ENCODE data around the gene ADGRL3. TPM values are rescaled to one million over a fixed set of nuclear protein-coding genes. Genes with fewer than 3 reads are reported as not detected.
"Not testable (repeated sequence)": the region's sequence is repeated elsewhere in the genome, so short reads cannot be mapped to it uniquely, and the experiment has no call there.

Gene ADGRL3
- total RNA-seq, 1 experiment from 2014 or later: 1.0 TPM

- in situ Hi-C loops (cut with HindIII; ENCODE audit: low pct_unique_long_range_greater_than_20kb, low sequenced_read_pairs): no loop called here
- no peak for DNase-seq (ENCODE audit: low read depth, low spot score)
Observed at GRCh38 chr4:61489927-61490326, 289.8 kb downstream of the ADGRL3 start.

GRCh38 chr4:61493041-61493440 lies 292.9 kb downstream of the ADGRL3 start:
- DNase-seq (ENCODE audit: low read depth, low spot score): no peak
- in situ Hi-C loops (cut with HindIII; ENCODE audit: low pct_unique_long_range_greater_than_20kb, low sequenced_read_pairs): no loop called here

- in situ Hi-C loops (cut with HindIII; ENCODE audit: low pct_unique_long_range_greater_than_20kb, low sequenced_read_pairs): no loop called here
- DNase-seq (ENCODE audit: low read depth, low spot score): no peak
Observed at GRCh38 chr4:61493470-61493869, 293.3 kb downstream of the ADGRL3 start.

- in situ Hi-C loops (cut with HindIII; ENCODE audit: low pct_unique_long_range_greater_than_20kb, low sequenced_read_pairs): no loop called here
- peak; percentile 21 for DNase-seq (ENCODE audit: low read depth, low spot score)
Observed at GRCh38 chr4:61500883-61501282, 300.8 kb downstream of the ADGRL3 start.

- in situ Hi-C loops (cut with HindIII; ENCODE audit: low pct_unique_long_range_greater_than_20kb, low sequenced_read_pairs): no loop called here
- no peak for DNase-seq (ENCODE audit: low read depth, low spot score)
Observed at GRCh38 chr4:61501812-61502211, 301.7 kb downstream of the ADGRL3 start.

- no peak for DNase-seq (ENCODE audit: low read depth, low spot score)
- in situ Hi-C loops (cut with HindIII; ENCODE audit: low pct_unique_long_range_greater_than_20kb, low sequenced_read_pairs): no loop called here
Observed at GRCh38 chr4:61505773-61506685, 305.9 kb downstream of the ADGRL3 start.

GRCh38 chr4:61507091-61507490 lies 307.0 kb downstream of the ADGRL3 start:
- peak; percentile 1 for DNase-seq (ENCODE audit: low read depth, low spot score)
- in situ Hi-C loops (cut with HindIII; ENCODE audit: low pct_unique_long_range_greater_than_20kb, low sequenced_read_pairs): no loop called here

GRCh38 chr4:61509721-61510241 lies 309.7 kb downstream of the ADGRL3 start:
- DNase-seq (ENCODE audit: low read depth, low spot score); in situ Hi-C loops (cut with HindIII; ENCODE audit: low pct_unique_long_range_greater_than_20kb, low sequenced_read_pairs): not testable (repeated sequence)

- DNase-seq (ENCODE audit: low read depth, low spot score): no peak
- in situ Hi-C loops (cut with HindIII; ENCODE audit: low pct_unique_long_range_greater_than_20kb, low sequenced_read_pairs): no loop called here
Observed at GRCh38 chr4:61511716-61512488, 311.8 kb downstream of the ADGRL3 start.

- in situ Hi-C loops (cut with HindIII; ENCODE audit: low pct_unique_long_range_greater_than_20kb, low sequenced_read_pairs): no loop called here
- DNase-seq (ENCODE audit: low read depth, low spot score): no peak
Observed at GRCh38 chr4:61514991-61515390, 314.9 kb downstream of the ADGRL3 start.

GRCh38 chr4:61517144-61517543 lies 317.0 kb downstream of the ADGRL3 start:
- in situ Hi-C loops (cut with HindIII; ENCODE audit: low pct_unique_long_range_greater_than_20kb, low sequenced_read_pairs): no loop called here

GRCh38 chr4:61520166-61520565 lies 320.0 kb downstream of the ADGRL3 start:
- DNase-seq (ENCODE audit: low read depth, low spot score): no peak
- in situ Hi-C loops (cut with HindIII; ENCODE audit: low pct_unique_long_range_greater_than_20kb, low sequenced_read_pairs): no loop called here

More at GRCh38 chr4:61517144-61517543, 317.0 kb downstream of the ADGRL3 start:
- peak; percentile 12 for DNase-seq (ENCODE audit: low read depth, low spot score)

GRCh38 chr4:61520681-61521160 lies 320.6 kb downstream of the ADGRL3 start:
- in situ Hi-C loops (cut with HindIII; ENCODE audit: low pct_unique_long_range_greater_than_20kb, low sequenced_read_pairs): no loop called here
- no peak for DNase-seq (ENCODE audit: low read depth, low spot score)

- in situ Hi-C loops (cut with HindIII; ENCODE audit: low pct_unique_long_range_greater_than_20kb, low sequenced_read_pairs): no loop called here
- no peak for DNase-seq (ENCODE audit: low read depth, low spot score)
Observed at GRCh38 chr4:61521451-61521850, 321.3 kb downstream of the ADGRL3 start.

GRCh38 chr4:61522312-61522711 lies 322.2 kb downstream of the ADGRL3 start:
- in situ Hi-C loops (cut with HindIII; ENCODE audit: low pct_unique_long_range_greater_than_20kb, low sequenced_read_pairs): no loop called here

GRCh38 chr4:61527888-61528287 lies 327.8 kb downstream of the ADGRL3 start:
- DNase-seq (ENCODE audit: low read depth, low spot score): no peak
- in situ Hi-C loops (cut with HindIII; ENCODE audit: low pct_unique_long_range_greater_than_20kb, low sequenced_read_pairs): no loop called here

More at GRCh38 chr4:61522312-61522711, 322.2 kb downstream of the ADGRL3 start:
- no peak for DNase-seq (ENCODE audit: low read depth, low spot score)

GRCh38 chr4:61528595-61528994 lies 328.5 kb downstream of the ADGRL3 start:
- in situ Hi-C loops (cut with HindIII; ENCODE audit: low pct_unique_long_range_greater_than_20kb, low sequenced_read_pairs): no loop called here

GRCh38 chr4:61531188-61531587 lies 331.1 kb downstream of the ADGRL3 start:
- in situ Hi-C loops (cut with HindIII; ENCODE audit: low pct_unique_long_range_greater_than_20kb, low sequenced_read_pairs): no loop called here

More at GRCh38 chr4:61528595-61528994, 328.5 kb downstream of the ADGRL3 start:
- DNase-seq (ENCODE audit: low read depth, low spot score): no peak

More at GRCh38 chr4:61531188-61531587, 331.1 kb downstream of the ADGRL3 start:
- DNase-seq (ENCODE audit: low read depth, low spot score): no peak
